Activated naive CD4-positive, alpha-beta T cell treated with anti-CD3 and anti-CD28 coated beads for 36 hours (primary cell): ENCODE data around the gene SLC38A10. TPM values are rescaled to one million over a fixed set of nuclear protein-coding genes. Genes with fewer than 3 reads are reported as not detected.

Experiments
- CTCF ChIA-PET: fragments of 350-600 bp; sonication (Branson Sonifier 250); formaldehyde crosslinking; loops from one replicate; lab custom pipeline; 2021; ENCODE audit warnings: antibody characterized with exemption; lab: Charles Lee
- DNase-seq: peaks from one replicate; pipeline ENCODE4 v3.0.0-alpha.2; 2020
- H3K27ac Mint-ChIP-seq: one replicate; pipeline ENCODE4 v1.8.0; 2021; ENCODE audit warnings: mild to moderate bottlenecking, mixed read lengths
- H3K27me3 Mint-ChIP-seq: one replicate; pipeline ENCODE4 v1.8.0; 2021; ENCODE audit warnings: low read depth, mixed read lengths
- H3K36me3 Mint-ChIP-seq: one replicate; pipeline ENCODE4 v1.8.0; 2021; ENCODE audit warnings: low read depth, mixed read lengths
- H3K4me1 Mint-ChIP-seq: one replicate; pipeline ENCODE4 v1.8.0; 2021; ENCODE audit warnings: low read depth, mixed read lengths
- H3K4me3 Mint-ChIP-seq: one replicate; pipeline ENCODE4 v1.8.0; 2021; ENCODE audit warnings: mild to moderate bottlenecking, moderate library complexity, mixed read lengths
- H3K9me3 Mint-ChIP-seq: one replicate; pipeline ENCODE4 v1.8.0; 2021; ENCODE audit warnings: mixed read lengths
- intact Hi-C: fragments of 100-400 bp; cut with micrococcal nuclease; formaldehyde crosslinking; loops from one replicate; pipeline ENCODE4 v1.15.1; 2023
- total RNA-seq, 2 experiments: library from RNA; stranded (reverse); gene quantifications; one replicate each; pipeline ENCODE4 v1.2.3, GENCODE V29; 2021

Gene SLC38A10
- total RNA-seq, 2 experiments from 2014 or later, result 29.1 to 31.9 TPM

- no peak for DNase-seq
- Mint-ChIP-seq H3K9me3 (no peaks in the 10 kb centered on the region), H3K27ac (no peak overlapping the region), H3K4me3 (no peak overlapping the region), H3K4me1 (no peaks in the 10 kb centered on the region), H3K27me3 (peaks cover 3% of the 10 kb centered on the region), H3K36me3 (no peaks in the 10 kb centered on the region)
- intact Hi-C loops, result no loop called here
- CTCF ChIA-PET, result no interaction called here
Observed at GRCh38 chr17:81328489-81328888, 33.4 kb upstream of the SLC38A10 start.

GRCh38 chr17:81325714-81326358, 30.7 kb upstream of the SLC38A10 start:
- no peak for DNase-seq
- CTCF ChIA-PET, result no interaction called here
- Mint-ChIP-seq H3K36me3 (no peaks in the 10 kb centered on the region), H3K9me3 (no peaks in the 10 kb centered on the region), H3K27ac (no peak overlapping the region), H3K4me3 (no peak overlapping the region), H3K27me3 (no peaks in the 10 kb centered on the region), H3K4me1 (no peaks in the 10 kb centered on the region)
- intact Hi-C loops, result no loop called here

- Mint-ChIP-seq H3K9me3 (no peaks in the 10 kb centered on the region), H3K36me3 (no peaks in the 10 kb centered on the region), H3K4me1 (no peaks in the 10 kb centered on the region), H3K27ac (no peak overlapping the region), H3K27me3 (no peaks in the 10 kb centered on the region), H3K4me3 (no peak overlapping the region)
- CTCF ChIA-PET, result no interaction called here
- intact Hi-C loops, result no loop called here
- no peak for DNase-seq
Observed at GRCh38 chr17:81324851-81325713, 30.0 kb upstream of the SLC38A10 start.

- H3K27ac Mint-ChIP-seq, result no peak overlapping the region
- DNase-seq, result no peak
- H3K4me3 Mint-ChIP-seq, result no peak overlapping the region
- H3K36me3 Mint-ChIP-seq, result no peaks in the 10 kb centered on the region
- intact Hi-C loops, result no loop called here
- H3K27me3 Mint-ChIP-seq, result no peaks in the 10 kb centered on the region
- H3K4me1 Mint-ChIP-seq, result no peaks in the 10 kb centered on the region
- CTCF ChIA-PET, result no interaction called here
- H3K9me3 Mint-ChIP-seq, result no peaks in the 10 kb centered on the region
Observed at GRCh38 chr17:81324177-81324850, 29.2 kb upstream of the SLC38A10 start.

- no peak for DNase-seq
- Mint-ChIP-seq H3K36me3 (no peaks in the 10 kb centered on the region), H3K4me3 (no peak overlapping the region), H3K9me3 (no peaks in the 10 kb centered on the region), H3K4me1 (no peaks in the 10 kb centered on the region), H3K27ac (no peak overlapping the region), H3K27me3 (no peaks in the 10 kb centered on the region)
- intact Hi-C loops, result no loop called here
- CTCF ChIA-PET, result no interaction called here
Observed at GRCh38 chr17:81323411-81323868, 28.3 kb upstream of the SLC38A10 start.

GRCh38 chr17:81323083-81323369, 27.9 kb upstream of the SLC38A10 start:
- Mint-ChIP-seq H3K4me1 (no peaks in the 10 kb centered on the region), H3K27ac (no peak overlapping the region), H3K4me3 (no peak overlapping the region), H3K9me3 (no peaks in the 10 kb centered on the region), H3K27me3 (no peaks in the 10 kb centered on the region), H3K36me3 (no peaks in the 10 kb centered on the region)
- CTCF ChIA-PET, result no interaction called here
- no peak for DNase-seq
- intact Hi-C loops, result no loop called here

GRCh38 chr17:81322271-81323082, 27.4 kb upstream of the SLC38A10 start:
- CTCF ChIA-PET, result interaction anchor here (0.9 kb wide), 1 partner anchor 134 kb away, joined by 3 read pairs; no protein-coding TSS in a partner anchor
- intact Hi-C loops, result no loop called here

GRCh38 chr17:81317961-81318605, 23.0 kb upstream of the SLC38A10 start:
- Mint-ChIP-seq H3K4me3 (no peak overlapping the region), H3K27me3 (no peaks in the 10 kb centered on the region), H3K36me3 (no peaks in the 10 kb centered on the region), H3K9me3 (no peaks in the 10 kb centered on the region), H3K4me1 (no peaks in the 10 kb centered on the region), H3K27ac (no peak overlapping the region)
- CTCF ChIA-PET, result no interaction called here
- no peak for DNase-seq
- intact Hi-C loops, result no loop called here

More at GRCh38 chr17:81322271-81323082, 27.4 kb upstream of the SLC38A10 start:
- DNase-seq, result peak; percentile 63
- Mint-ChIP-seq H3K4me3 (no peak overlapping the region), H3K9me3 (no peaks in the 10 kb centered on the region), H3K4me1 (no peaks in the 10 kb centered on the region), H3K36me3 (no peaks in the 10 kb centered on the region), H3K27ac (no peak overlapping the region), H3K27me3 (no peaks in the 10 kb centered on the region)

- Mint-ChIP-seq H3K27me3 (no peaks in the 10 kb centered on the region), H3K4me1 (no peaks in the 10 kb centered on the region), H3K27ac (no peak overlapping the region), H3K9me3 (no peaks in the 10 kb centered on the region), H3K36me3 (no peaks in the 10 kb centered on the region), H3K4me3 (no peak overlapping the region)
- no peak for DNase-seq
- CTCF ChIA-PET, result no interaction called here
- intact Hi-C loops, result no loop called here
Observed at GRCh38 chr17:81317530-81317821, 22.4 kb upstream of the SLC38A10 start.

GRCh38 chr17:81315885-81316391, 20.8 kb upstream of the SLC38A10 start:
- H3K4me1 Mint-ChIP-seq, result no peaks in the 10 kb centered on the region
- no peak overlapping the region for H3K27ac Mint-ChIP-seq
- DNase-seq, result no peak
- no peaks in the 10 kb centered on the region for H3K9me3 Mint-ChIP-seq
- H3K27me3 Mint-ChIP-seq, result peaks cover 2% of the 10 kb centered on the region
- intact Hi-C loops, result no loop called here
- H3K36me3 Mint-ChIP-seq, result no peaks in the 10 kb centered on the region
- H3K4me3 Mint-ChIP-seq, result no peak overlapping the region
- CTCF ChIA-PET, result no interaction called here

GRCh38 chr17:81315129-81315884, 20.2 kb upstream of the SLC38A10 start:
- Mint-ChIP-seq H3K27me3 (peaks cover 5% of the 10 kb centered on the region), H3K9me3 (no peaks in the 10 kb centered on the region), H3K36me3 (no peaks in the 10 kb centered on the region), H3K4me1 (no peaks in the 10 kb centered on the region), H3K4me3 (no peak overlapping the region), H3K27ac (no peak overlapping the region)
- no peak for DNase-seq
- intact Hi-C loops, result no loop called here
- CTCF ChIA-PET, result no interaction called here
